Stimulated activated CD8-positive, alpha-beta memory T cell treated with anti-CD3 and anti-CD28 coated beads, Interleukin-7, amount 100 ng/mL, for 24 hours (primary cell): ENCODE measurements around the gene ZNF600.
"Not testable (repeated sequence)": the region's sequence is repeated elsewhere in the genome, so short reads cannot be mapped to it uniquely, and the experiment has no call there.

ENCODE experiments used
- DNase-seq: peaks from one replicate; pipeline ENCODE4 v3.0.0-alpha.2; 2020; ENCODE audit warnings: low read depth

The ZNF600 gene

GRCh38 chr19:52786464-52787354 lies at the start of gene ZNF600:
Gene ZNF600 (minus strand): TSS chr19:52786791. CDS start chr19:52778888, 7,903 bp downstream.
- peak; percentile 69 for DNase-seq

- DNase-seq: not testable (repeated sequence)
Observed at GRCh38 chr19:52834289-52834688, 47.7 kb upstream of the ZNF600 start.

- not testable (repeated sequence) for DNase-seq
Observed at GRCh38 chr19:52833541-52833940, 47.0 kb upstream of the ZNF600 start.

GRCh38 chr19:52829866-52830265 lies 43.3 kb upstream of the ZNF600 start:
- DNase-seq: not testable (repeated sequence)

- no peak for DNase-seq
Observed at GRCh38 chr19:52825765-52826164, 39.2 kb upstream of the ZNF600 start.

GRCh38 chr19:52823676-52824075 lies 37.1 kb upstream of the ZNF600 start:
- no peak for DNase-seq

- peak; percentile 40 for DNase-seq
Observed at GRCh38 chr19:52821204-52821960, 34.8 kb upstream of the ZNF600 start, which contains the start of gene ZNF28. Gene ZNF28 (minus strand): TSS chr19:52821633. CDS start chr19:52817958, 3,675 bp downstream.

- peak; percentile 4 for DNase-seq
Observed at GRCh38 chr19:52820472-52821203, 34.0 kb upstream of the ZNF600 start.

GRCh38 chr19:52809801-52810200 lies 23.2 kb upstream of the ZNF600 start:
- DNase-seq: no peak

- not testable (repeated sequence) for DNase-seq
Observed at GRCh38 chr19:52799950-52800640, 13.5 kb upstream of the ZNF600 start.

- DNase-seq: no peak
Observed at GRCh38 chr19:52789440-52789839, 2.8 kb upstream of the ZNF600 start.

GRCh38 chr19:52786078-52786463 lies 520 bp downstream of the ZNF600 start:
- DNase-seq: no peak

GRCh38 chr19:52785506-52785905 lies 1.1 kb downstream of the ZNF600 start:
- no peak for DNase-seq

- DNase-seq: not testable (repeated sequence)
Observed at GRCh38 chr19:52782864-52783263, 3.7 kb downstream of the ZNF600 start.

- no peak for DNase-seq
Observed at GRCh38 chr19:52778811-52779210, 7.8 kb downstream of the ZNF600 start.

- DNase-seq: not testable (repeated sequence)
Observed at GRCh38 chr19:52756447-52756846, 30.1 kb downstream of the ZNF600 start.

GRCh38 chr19:52749780-52750179 lies 36.8 kb downstream of the ZNF600 start:
- DNase-seq: no peak

GRCh38 chr19:52748336-52748950 lies 38.1 kb downstream of the ZNF600 start:
- DNase-seq: no peak

- not testable (repeated sequence) for DNase-seq
Observed at GRCh38 chr19:52745919-52746318, 40.7 kb downstream of the ZNF600 start.

- DNase-seq: no peak
Observed at GRCh38 chr19:52743091-52743490, 43.5 kb downstream of the ZNF600 start.

GRCh38 chr19:52742516-52742915 lies 44.1 kb downstream of the ZNF600 start:
- DNase-seq: no peak
